ENCODE measurements around the gene ROPN1L. TPM values are rescaled to one million over a fixed set of nuclear protein-coding genes. Genes with fewer than 3 reads are reported as not detected.

The ROPN1L gene
- total RNA-seq, 1 experiment from 2014 or later = not detected

DNA sequence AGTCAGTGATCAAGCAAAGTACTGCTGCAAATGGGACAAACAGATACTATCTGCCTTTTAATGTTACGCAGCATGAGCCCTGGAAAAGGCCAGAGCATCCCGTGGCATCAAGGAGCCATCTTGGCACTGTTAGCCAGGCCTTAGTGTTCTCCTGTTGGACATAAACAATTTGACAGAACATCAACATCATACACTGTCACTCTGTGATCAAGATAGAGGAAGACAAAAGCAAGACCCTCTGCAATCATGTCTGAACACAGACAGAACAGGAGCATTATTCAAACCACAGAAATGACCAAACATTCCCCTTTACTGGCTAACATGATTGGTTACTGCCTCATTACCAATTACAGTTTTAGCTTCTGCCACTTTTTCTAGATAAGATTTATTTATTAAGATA, 21.2 kb upstream of the ROPN1L start:
- no peak overlapping the region for H3K4me2 ChIP-seq (ENCODE audit: low read depth, low read length, poor library complexity, severe bottlenecking)
- no peak for DNase-seq
- no peak overlapping the region for H3K27ac ChIP-seq (ENCODE audit: low read length)
- no peaks in the 10 kb centered on the region for H4K20me1 ChIP-seq (ENCODE audit: insufficient read depth, low read depth, low read length)
- H3K9ac ChIP-seq (ENCODE audit: low read length) = no peak overlapping the region
- no peaks in the 10 kb centered on the region for H3K27me3 ChIP-seq (ENCODE audit: low read length)
- H3K36me3 ChIP-seq (ENCODE audit: insufficient read depth, low read length) = peaks cover 41% of the 10 kb centered on the region
- H3K9me2 ChIP-seq (replicated peaks; ENCODE audit: insufficient read depth, low read length) = no peaks in the 10 kb centered on the region
- H3K4me1 ChIP-seq (ENCODE audit: low read length) = peaks cover 11% of the 10 kb centered on the region
- H3K4me3 ChIP-seq (ENCODE audit: low read length) = no peak overlapping the region
- no peaks in the 10 kb centered on the region for H3K9me3 ChIP-seq (ENCODE audit: low read length)
- H3K79me2 ChIP-seq (ENCODE audit: low read length) = no peaks in the 10 kb centered on the region
- no peak overlapping the region for H2AFZ ChIP-seq (ENCODE audit: low read length)

DNA sequence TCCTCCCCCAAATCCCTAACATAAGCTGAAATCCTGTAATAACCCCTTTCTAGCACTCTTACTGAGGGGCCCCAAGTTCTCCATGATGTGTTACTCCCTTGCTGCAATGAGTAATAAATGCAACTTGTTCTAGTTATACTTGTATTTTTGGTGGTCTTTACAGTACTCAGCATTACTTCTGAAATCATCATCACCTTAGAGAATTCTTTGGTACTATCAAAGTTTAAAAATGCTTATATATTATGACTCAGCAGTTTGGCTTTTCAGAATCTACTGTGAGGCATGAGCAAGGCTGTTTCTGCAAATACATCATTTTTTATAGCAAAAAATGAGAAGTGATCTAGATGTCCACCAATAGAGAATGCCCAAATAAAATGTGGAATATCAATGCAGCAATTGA, 20.7 kb upstream of the ROPN1L start:
- no peaks in the 10 kb centered on the region for H3K27me3 ChIP-seq (ENCODE audit: low read length)
- peaks cover 12% of the 10 kb centered on the region for H3K4me1 ChIP-seq (ENCODE audit: low read length)
- no peak overlapping the region for H3K4me3 ChIP-seq (ENCODE audit: low read length)
- H2AFZ ChIP-seq (ENCODE audit: low read length) = no peak overlapping the region
- H3K4me2 ChIP-seq (ENCODE audit: low read depth, low read length, poor library complexity, severe bottlenecking) = no peak overlapping the region
- no peaks in the 10 kb centered on the region for H3K9me3 ChIP-seq (ENCODE audit: low read length)
- H3K27ac ChIP-seq (ENCODE audit: low read length) = no peak overlapping the region; the same call in 1 of the 2 replicates
- no peaks in the 10 kb centered on the region for H3K79me2 ChIP-seq (ENCODE audit: low read length)
- H3K36me3 ChIP-seq (ENCODE audit: insufficient read depth, low read length) = peaks cover 43% of the 10 kb centered on the region
- no peaks in the 10 kb centered on the region for H3K9me2 ChIP-seq (replicated peaks; ENCODE audit: insufficient read depth, low read length)
- no peaks in the 10 kb centered on the region for H4K20me1 ChIP-seq (ENCODE audit: insufficient read depth, low read depth, low read length)
- DNase-seq = no peak
- no peak overlapping the region for H3K9ac ChIP-seq (ENCODE audit: low read length)

GRCh38 chr5:10421896-10422691, 19.6 kb upstream of the ROPN1L start:
- Histone ChIP-seq H3K9me3 (ENCODE audit: low read length) (no peaks in the 10 kb centered on the region), H3K4me3 (ENCODE audit: low read length) (no peak overlapping the region), H4K20me1 (ENCODE audit: insufficient read depth, low read depth, low read length) (no peaks in the 10 kb centered on the region), H2AFZ (ENCODE audit: low read length) (no peak overlapping the region), H3K27me3 (ENCODE audit: low read length) (no peaks in the 10 kb centered on the region), H3K79me2 (ENCODE audit: low read length) (no peaks in the 10 kb centered on the region), H3K36me3 (ENCODE audit: insufficient read depth, low read length) (peaks cover 47% of the 10 kb centered on the region; the same call in 1 of the 2 replicates), H3K4me2 (ENCODE audit: low read depth, low read length, poor library complexity, severe bottlenecking) (no peak overlapping the region), H3K9ac (ENCODE audit: low read length) (no peak overlapping the region), H3K27ac (ENCODE audit: low read length) (no peak overlapping the region), H3K4me1 (ENCODE audit: low read length) (peaks cover 12% of the 10 kb centered on the region), H3K9me2 (replicated peaks; ENCODE audit: insufficient read depth, low read length) (no peaks in the 10 kb centered on the region)
- DNase-seq = no peak

DNA sequence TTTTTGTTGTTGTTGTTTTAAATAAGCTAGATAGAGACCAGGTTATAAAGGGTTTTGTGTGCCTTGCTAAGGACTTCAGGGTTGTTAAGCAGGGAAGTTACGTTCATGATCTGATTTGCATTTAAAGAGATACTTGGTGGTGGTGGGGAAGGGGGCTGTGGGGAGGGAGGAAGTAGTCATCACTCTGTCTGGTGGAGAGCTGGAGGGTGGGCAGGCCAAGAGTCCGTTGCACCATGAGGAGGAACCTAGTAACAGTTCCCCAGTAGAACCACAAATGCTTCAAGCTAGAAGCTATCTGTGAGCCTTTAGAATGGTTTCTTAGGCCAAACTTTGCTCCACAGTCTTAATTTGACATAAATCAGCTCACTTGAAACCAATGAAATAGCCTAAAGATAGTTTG, 18.7 kb upstream of the ROPN1L start:
- Histone ChIP-seq H3K4me2 (ENCODE audit: low read depth, low read length, poor library complexity, severe bottlenecking) (no peak overlapping the region), H3K36me3 (ENCODE audit: insufficient read depth, low read length) (peaks cover 49% of the 10 kb centered on the region; the same call in 1 of the 2 replicates), H3K27me3 (ENCODE audit: low read length) (no peaks in the 10 kb centered on the region), H2AFZ (ENCODE audit: low read length) (no peak overlapping the region), H3K9ac (ENCODE audit: low read length) (no peak overlapping the region), H3K9me2 (replicated peaks; ENCODE audit: insufficient read depth, low read length) (no peaks in the 10 kb centered on the region), H3K27ac (ENCODE audit: low read length) (no peak overlapping the region), H3K4me3 (ENCODE audit: low read length) (no peak overlapping the region), H4K20me1 (ENCODE audit: insufficient read depth, low read depth, low read length) (no peaks in the 10 kb centered on the region), H3K9me3 (ENCODE audit: low read length) (no peaks in the 10 kb centered on the region), H3K79me2 (ENCODE audit: low read length) (no peaks in the 10 kb centered on the region), H3K4me1 (ENCODE audit: low read length) (peaks cover 12% of the 10 kb centered on the region)
- DNase-seq = no peak

DNA sequence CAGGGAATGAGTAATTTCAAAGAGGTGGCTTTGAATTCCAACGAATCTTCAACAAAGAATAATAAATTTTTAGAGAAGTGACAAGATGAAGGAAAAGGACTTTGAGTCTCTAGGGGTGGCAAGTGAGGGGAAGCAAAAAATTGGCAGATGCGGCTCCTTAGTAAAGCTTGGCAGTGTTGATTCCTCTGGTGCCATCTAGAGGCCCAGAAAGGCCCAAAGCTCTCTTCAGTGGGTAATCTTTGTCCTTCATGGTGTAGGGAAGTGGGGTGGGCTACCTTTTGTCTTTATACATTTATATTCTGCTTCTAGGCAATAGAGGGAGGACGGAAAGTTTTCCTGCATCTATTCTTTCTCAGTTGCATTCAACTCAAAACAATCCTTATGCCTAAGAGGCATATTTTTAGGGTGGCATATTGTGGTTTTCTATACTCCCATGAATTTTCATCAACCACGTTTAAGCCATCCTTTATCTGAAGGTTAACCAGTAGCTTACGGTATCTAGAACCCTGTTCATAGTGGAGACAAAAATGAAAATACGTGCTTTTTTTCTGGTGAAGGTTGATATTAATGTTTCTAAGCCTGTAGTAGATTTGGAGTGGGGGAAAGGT, 17.5 kb upstream of the ROPN1L start:
- Histone ChIP-seq H3K9ac (ENCODE audit: low read length) (no peak overlapping the region), H3K4me1 (ENCODE audit: low read length) (peaks cover 12% of the 10 kb centered on the region), H3K4me2 (ENCODE audit: low read depth, low read length, poor library complexity, severe bottlenecking) (no peak overlapping the region), H4K20me1 (ENCODE audit: insufficient read depth, low read depth, low read length) (no peaks in the 10 kb centered on the region), H3K9me2 (replicated peaks; ENCODE audit: insufficient read depth, low read length) (no peaks in the 10 kb centered on the region), H3K36me3 (ENCODE audit: insufficient read depth, low read length) (peaks cover 37% of the 10 kb centered on the region; the same call in 1 of the 2 replicates), H3K27ac (ENCODE audit: low read length) (no peak overlapping the region), H3K4me3 (ENCODE audit: low read length) (no peak overlapping the region), H3K9me3 (ENCODE audit: low read length) (no peaks in the 10 kb centered on the region), H3K79me2 (ENCODE audit: low read length) (no peaks in the 10 kb centered on the region), H2AFZ (ENCODE audit: low read length) (no peak overlapping the region), H3K27me3 (ENCODE audit: low read length) (no peaks in the 10 kb centered on the region)
- DNase-seq = peak; percentile 73

- no peaks in the 10 kb centered on the region for H3K9me3 ChIP-seq (ENCODE audit: low read length)
- no peak overlapping the region for H2AFZ ChIP-seq (ENCODE audit: low read length)
- DNase-seq = no peak
- no peaks in the 10 kb centered on the region for H3K27me3 ChIP-seq (ENCODE audit: low read length)
- H3K9ac ChIP-seq (ENCODE audit: low read length) = no peak overlapping the region
- peaks cover 12% of the 10 kb centered on the region for H3K4me1 ChIP-seq (ENCODE audit: low read length)
- no peak overlapping the region for H3K4me3 ChIP-seq (ENCODE audit: low read length)
- peaks cover 22% of the 10 kb centered on the region; the same call in 1 of the 2 replicates for H3K36me3 ChIP-seq (ENCODE audit: insufficient read depth, low read length)
- no peaks in the 10 kb centered on the region; the same call in 1 of the 2 replicates for H4K20me1 ChIP-seq (ENCODE audit: insufficient read depth, low read depth, low read length)
- no peaks in the 10 kb centered on the region for H3K9me2 ChIP-seq (replicated peaks; ENCODE audit: insufficient read depth, low read length)
- no peak overlapping the region for H3K4me2 ChIP-seq (ENCODE audit: low read depth, low read length, poor library complexity, severe bottlenecking)
- H3K27ac ChIP-seq (ENCODE audit: low read length) = no peak overlapping the region
- no peaks in the 10 kb centered on the region for H3K79me2 ChIP-seq (ENCODE audit: low read length)
These were observed 14.5 kb upstream of the ROPN1L start for GRCh38 chr5:10427201-10427600.

GRCh38 chr5:10427978-10428377, 13.7 kb upstream of the ROPN1L start:
- H3K4me2 ChIP-seq (ENCODE audit: low read depth, low read length, poor library complexity, severe bottlenecking) = no peak overlapping the region
- no peak overlapping the region for H3K9ac ChIP-seq (ENCODE audit: low read length)
- no peak for DNase-seq
- H3K27ac ChIP-seq (ENCODE audit: low read length) = no peak overlapping the region
- no peak overlapping the region for H3K4me3 ChIP-seq (ENCODE audit: low read length)
- H2AFZ ChIP-seq (ENCODE audit: low read length) = no peak overlapping the region
- peaks cover 5% of the 10 kb centered on the region for H3K4me1 ChIP-seq (ENCODE audit: low read length)
- no peaks in the 10 kb centered on the region for H3K79me2 ChIP-seq (ENCODE audit: low read length)
- H3K9me2 ChIP-seq (replicated peaks; ENCODE audit: insufficient read depth, low read length) = no peaks in the 10 kb centered on the region
- H4K20me1 ChIP-seq (ENCODE audit: insufficient read depth, low read depth, low read length) = no peaks in the 10 kb centered on the region; the same call in 1 of the 2 replicates
- H3K27me3 ChIP-seq (ENCODE audit: low read length) = no peaks in the 10 kb centered on the region
- peaks cover 22% of the 10 kb centered on the region; the same call in 1 of the 2 replicates for H3K36me3 ChIP-seq (ENCODE audit: insufficient read depth, low read length)
- no peaks in the 10 kb centered on the region for H3K9me3 ChIP-seq (ENCODE audit: low read length)

GRCh38 chr5:10431415-10431814, 10.3 kb upstream of the ROPN1L start:
- H4K20me1 ChIP-seq (ENCODE audit: insufficient read depth, low read depth, low read length) = peaks cover 4% of the 10 kb centered on the region; the same call in 1 of the 2 replicates
- H2AFZ ChIP-seq (ENCODE audit: low read length) = no peak overlapping the region
- no peaks in the 10 kb centered on the region for H3K9me3 ChIP-seq (ENCODE audit: low read length)
- no peaks in the 10 kb centered on the region for H3K4me1 ChIP-seq (ENCODE audit: low read length)
- DNase-seq = no peak
- no peak overlapping the region for H3K4me3 ChIP-seq (ENCODE audit: low read length)
- peaks cover 34% of the 10 kb centered on the region; the same call in 1 of the 2 replicates for H3K36me3 ChIP-seq (ENCODE audit: insufficient read depth, low read length)
- no peak overlapping the region for H3K9ac ChIP-seq (ENCODE audit: low read length)
- H3K9me2 ChIP-seq (replicated peaks; ENCODE audit: insufficient read depth, low read length) = no peaks in the 10 kb centered on the region
- no peaks in the 10 kb centered on the region for H3K79me2 ChIP-seq (ENCODE audit: low read length)
- H3K4me2 ChIP-seq (ENCODE audit: low read depth, low read length, poor library complexity, severe bottlenecking) = no peak overlapping the region
- no peaks in the 10 kb centered on the region for H3K27me3 ChIP-seq (ENCODE audit: low read length)
- H3K27ac ChIP-seq (ENCODE audit: low read length) = no peak overlapping the region
